Trophoblast cell (in vitro differentiated cells and primary cell): ENCODE data around the gene TGIF2.
A peak's percentile ranks its signal among the peaks of the same experiment; 100 is the strongest.

Experiments
- DNase-seq, 2 donors: peaks; one replicate each; pipeline ENCODE4 v3.0.0-alpha.2; 2016
- H2AFZ ChIP-seq: 2 replicates; pipeline ENCODE4 v1.6.1; 2013; ENCODE audit warnings: low read length, moderate library complexity, mild to moderate bottlenecking; ENCODE audit not compliant: insufficient read depth, poor library complexity
- H2AK5ac ChIP-seq: 2 replicates; pipeline ENCODE4 v1.6.1; 2013; ENCODE audit warnings: mild to moderate bottlenecking, low read length
- H2BK120ac ChIP-seq: 2 replicates; pipeline ENCODE4 v1.6.1; 2013; ENCODE audit warnings: low read length, mild to moderate bottlenecking, moderate library complexity; ENCODE audit not compliant: insufficient read depth, poor library complexity
- H2BK12ac ChIP-seq: 2 replicates; pipeline ENCODE4 v1.6.1; 2013; ENCODE audit warnings: mild to moderate bottlenecking, low read length, moderate library complexity
- H2BK5ac ChIP-seq: 2 replicates; pipeline ENCODE4 v1.6.1; 2013; ENCODE audit warnings: low read length, low read depth, moderate library complexity, mild to moderate bottlenecking; ENCODE audit not compliant: poor library complexity
- H3K14ac ChIP-seq: 2 replicates; pipeline ENCODE4 v1.6.1; 2013; ENCODE audit warnings: mild to moderate bottlenecking, low read length
- H3K18ac ChIP-seq: 2 replicates; pipeline ENCODE4 v1.6.1; 2013; ENCODE audit warnings: mild to moderate bottlenecking, low read length
- H3K23ac ChIP-seq: 2 replicates; pipeline ENCODE4 v1.6.1; 2013; ENCODE audit warnings: low read length
- H3K27ac ChIP-seq: 2 replicates; pipeline ENCODE4 v1.5.1; 2013; ENCODE audit warnings: low read depth, mild to moderate bottlenecking, inconsistent platforms, low read length, moderate library complexity
- H3K27me3 ChIP-seq: 2 replicates; pipeline ENCODE4 v1.6.1; 2013; ENCODE audit warnings: inconsistent platforms, mild to moderate bottlenecking, low read length, moderate library complexity; ENCODE audit not compliant: insufficient read depth
- H3K36me3 ChIP-seq, 2 experiments: 1 replicate in 1 of 2; 2 replicates in 1 of 2; pipeline ENCODE4 v1.6.1; 2013; ENCODE audit warnings: low read length in 2 of 2, mild to moderate bottlenecking in 2 of 2, moderate library complexity in 1 of 2; ENCODE audit not compliant: insufficient read depth in 2 of 2, control insufficient read depth in 1 of 2
- H3K4ac ChIP-seq: 2 replicates; pipeline ENCODE4 v1.6.1; 2013; ENCODE audit warnings: low read depth, mild to moderate bottlenecking, low read length, moderate library complexity
- H3K4me1 ChIP-seq, 2 experiments: 1 replicate in 1 of 2; 2 replicates in 1 of 2; pipeline ENCODE4 v1.6.1; 2013; ENCODE audit warnings: low read length in 2 of 2, mild to moderate bottlenecking in 2 of 2, moderate library complexity in 1 of 2; ENCODE audit not compliant: insufficient read depth in 2 of 2, control insufficient read depth in 1 of 2
- H3K4me2 ChIP-seq: 2 replicates; pipeline ENCODE4 v1.6.1; 2013; ENCODE audit warnings: inconsistent platforms, mild to moderate bottlenecking, low read length, moderate library complexity
- H3K4me3 ChIP-seq: 2 replicates; pipeline ENCODE4 v1.5.1; 2013; ENCODE audit warnings: mild to moderate bottlenecking, low read depth, low read length, inconsistent platforms
- H3K79me1 ChIP-seq: one replicate; pipeline ENCODE4 v1.6.1; 2013; ENCODE audit warnings: low read length
- H3K79me2 ChIP-seq: 2 replicates; pipeline ENCODE4 v1.6.1; 2013; ENCODE audit warnings: low read length, mild to moderate bottlenecking; ENCODE audit not compliant: control insufficient read depth, insufficient read depth, poor library complexity
- H3K9ac ChIP-seq: 2 replicates; pipeline ENCODE4 v1.6.1; 2013; ENCODE audit warnings: mild to moderate bottlenecking, low read length
- H3K9me3 ChIP-seq: 2 replicates; pipeline ENCODE4 v1.6.1; 2013; ENCODE audit warnings: low read depth, mild to moderate bottlenecking, control low read depth, inconsistent platforms, low read length; ENCODE audit not compliant: insufficient read depth
- H4K12ac ChIP-seq: 2 replicates; pipeline ENCODE4 v1.6.1; 2013; ENCODE audit warnings: low read depth, mild to moderate bottlenecking, low read length, moderate library complexity
- H4K8ac ChIP-seq: 2 replicates; pipeline ENCODE4 v1.6.1; 2013; ENCODE audit warnings: low read depth, mild to moderate bottlenecking, low read length, moderate library complexity
- H4K91ac ChIP-seq: one replicate; pipeline ENCODE4 v1.6.1; 2013; ENCODE audit warnings: low read depth, mild to moderate bottlenecking, low read length, moderate library complexity
- WGBS: extraction: QIAGEN DNeasy Blood & Tissue Kit; methylation state at CpG from one replicate; pipeline ENCODE4 v1.1.7; 2013; ENCODE audit warnings: missing lambda C conversion rate; ENCODE audit not compliant: insufficient read length, insufficient coverage; ENCODE audit errors: extremely low coverage; 5-methylcytosine and 5-hydroxymethylcytosine counted together

Gene TGIF2

GRCh38 chr20:36565520-36565919 is 7.9 kb upstream of the TGIF2 start:
- no peak overlapping the region for H2BK12ac ChIP-seq
- H3K27me3 ChIP-seq: no peaks in the 10 kb centered on the region
- H3K4me2 ChIP-seq: no peak overlapping the region
- no peak overlapping the region for H3K14ac ChIP-seq
- H3K23ac ChIP-seq: no peak overlapping the region
- H2BK5ac ChIP-seq: no peak overlapping the region
- no peak overlapping the region for H3K4me3 ChIP-seq
- no peak overlapping the region for H3K9ac ChIP-seq
- no peak overlapping the region for H3K27ac ChIP-seq
- no peaks in the 10 kb centered on the region for H3K79me1 ChIP-seq
- no peak overlapping the region for H2AK5ac ChIP-seq
- H3K4ac ChIP-seq: no peak overlapping the region
- H2AFZ ChIP-seq: no peak overlapping the region
- no peaks in the 10 kb centered on the region for H3K79me2 ChIP-seq
- H4K12ac ChIP-seq: no peak overlapping the region
- no peak overlapping the region for H3K18ac ChIP-seq
- no peak overlapping the region for H2BK120ac ChIP-seq
- H3K9me3 ChIP-seq: peaks cover 3% of the 10 kb centered on the region
- WGBS: no CpG with 5 or more reads among the region's 3 CpGs
- no peak overlapping the region for H4K91ac ChIP-seq
- no peak for DNase-seq
- peaks cover 0 to 4% of the 10 kb centered on the region in 2 experiments for H3K4me1 ChIP-seq
- no peak overlapping the region for H4K8ac ChIP-seq
- H3K36me3 ChIP-seq: no peaks in the 10 kb centered on the region

DNA sequence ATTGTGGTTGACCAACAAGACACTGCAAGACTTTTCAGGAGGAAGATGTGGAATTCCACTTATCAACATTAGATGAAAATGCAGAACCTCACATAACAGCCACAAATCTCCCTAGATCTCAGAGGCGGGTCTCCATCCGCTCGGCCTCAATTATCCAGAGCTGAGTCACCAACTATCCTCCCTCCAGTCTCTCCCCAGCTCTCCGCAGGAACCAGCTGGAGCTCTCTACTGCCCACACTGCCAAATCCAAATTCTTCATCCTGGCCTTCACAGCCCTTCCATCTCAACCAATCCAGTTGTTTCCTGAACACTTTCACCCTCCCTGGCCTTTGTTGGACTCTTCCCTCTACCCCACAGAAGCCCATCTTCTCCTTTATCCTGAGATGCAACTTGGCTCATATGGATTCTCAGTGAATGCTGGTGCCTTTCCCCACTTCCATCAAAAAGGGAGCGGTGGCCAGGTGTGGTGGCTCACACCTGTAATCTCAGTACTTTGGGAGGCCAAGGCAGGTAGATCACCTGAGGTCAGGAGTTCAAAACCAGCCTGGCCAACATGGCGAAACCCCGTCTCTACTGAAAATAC is 3.5 kb upstream of the TGIF2 start:
- H3K4me3 ChIP-seq: no peak overlapping the region
- no peak overlapping the region for H4K91ac ChIP-seq
- H3K4ac ChIP-seq: no peak overlapping the region
- H3K18ac ChIP-seq: no peak overlapping the region
- no peak overlapping the region for H4K8ac ChIP-seq
- H3K36me3 ChIP-seq: no peaks in the 10 kb centered on the region
- no peak overlapping the region for H2BK120ac ChIP-seq
- no peak overlapping the region for H2AK5ac ChIP-seq
- peaks cover 24% of the 10 kb centered on the region for H3K79me1 ChIP-seq
- no peak overlapping the region for H3K23ac ChIP-seq
- no peak overlapping the region for H4K12ac ChIP-seq
- WGBS: no CpG with 5 or more reads among the region's 7 CpGs
- H3K27me3 ChIP-seq: no peaks in the 10 kb centered on the region
- peaks cover 16 to 18% of the 10 kb centered on the region in 2 experiments for H3K4me1 ChIP-seq
- no peak overlapping the region for H2BK5ac ChIP-seq
- H3K79me2 ChIP-seq: peaks cover 14% of the 10 kb centered on the region
- H3K14ac ChIP-seq: no peak overlapping the region
- no peak overlapping the region for H2BK12ac ChIP-seq
- peak in 1 of 2 donors; percentile 37 for DNase-seq
- no peak overlapping the region for H3K4me2 ChIP-seq
- no peak overlapping the region for H2AFZ ChIP-seq
- no peak overlapping the region for H3K27ac ChIP-seq
- no peak overlapping the region for H3K9ac ChIP-seq
- H3K9me3 ChIP-seq: peaks cover 1% of the 10 kb centered on the region

- H3K4me1 ChIP-seq: peaks cover 21 to 25% of the 10 kb centered on the region in 2 experiments
- no CpG with 5 or more reads among the region's 17 CpGs for WGBS
- H2BK5ac ChIP-seq: peak overlapping the region; percentile 38
Measured at GRCh38 chr20:36571564-36572504, 1.6 kb upstream of the TGIF2 start.

DNA sequence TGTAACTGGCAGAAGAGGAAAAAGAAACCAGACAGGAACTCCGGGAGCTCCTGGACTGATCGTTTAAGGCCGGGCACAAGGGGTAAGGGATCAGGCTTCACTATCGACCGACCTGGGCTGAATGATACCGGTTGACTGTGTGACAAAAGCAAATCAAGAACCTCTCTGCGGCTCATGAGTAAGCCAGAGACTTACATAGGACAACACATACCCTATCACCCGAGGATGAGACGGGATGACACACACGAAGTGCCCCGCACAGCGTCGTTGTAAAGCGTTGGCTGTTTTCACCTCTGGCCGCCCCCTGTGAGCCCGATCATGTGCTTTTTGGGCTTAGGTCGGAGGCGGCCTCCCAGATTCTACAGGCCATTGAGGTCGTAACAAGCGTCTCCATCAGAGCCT is 695 bp upstream of the TGIF2 start:
- WGBS: no CpG with 5 or more reads among the region's 20 CpGs
- Histone ChIP-seq H3K14ac (peak overlapping the region; percentile 27), H2BK5ac (peak overlapping the region; percentile 65), H2AFZ (peak overlapping the region; percentile 30), H3K23ac (no peak overlapping the region), H3K79me2 (peaks cover 18% of the 10 kb centered on the region), H3K4me3 (peak overlapping the region; percentile 66), H3K9ac (peak overlapping the region; percentile 31), H3K9me3 (no peaks in the 10 kb centered on the region), H4K91ac (peak overlapping the region; percentile 85), H3K79me1 (peaks cover 24% of the 10 kb centered on the region), H2BK12ac (peak overlapping the region; percentile 9), H3K18ac (peak overlapping the region; percentile 47), H3K4me2 (peak overlapping the region; percentile 87), H3K36me3 (no peaks in the 10 kb centered on the region), H3K4me1 (peaks cover 21 to 25% of the 10 kb centered on the region in 2 experiments), H4K12ac (peak overlapping the region; percentile 24), H3K27me3 (no peaks in the 10 kb centered on the region), H4K8ac (peak overlapping the region; percentile 95), H2AK5ac (peak overlapping the region; percentile 9), H3K27ac (peak overlapping the region; percentile 86), H3K4ac (peak overlapping the region; percentile 50), H2BK120ac (peak overlapping the region; percentile 75)
- DNase-seq: peak in 1 of 2 donors; percentile 45

More at GRCh38 chr20:36571564-36572504, 1.6 kb upstream of the TGIF2 start:
- Histone ChIP-seq H4K91ac (peak overlapping the region; percentile 85), H3K9me3 (no peaks in the 10 kb centered on the region), H3K27ac (peak overlapping the region; percentile 86), H2BK120ac (peak overlapping the region; percentile 47), H2AK5ac (peak overlapping the region; percentile 49), H3K18ac (peak overlapping the region; percentile 25), H3K4ac (peak overlapping the region; percentile 24), H3K79me1 (peaks cover 24% of the 10 kb centered on the region), H4K8ac (peak overlapping the region; percentile 95), H3K4me3 (no peak overlapping the region), H2AFZ (peak overlapping the region; percentile 67), H3K79me2 (peaks cover 18% of the 10 kb centered on the region), H2BK12ac (peak overlapping the region; percentile 41), H3K23ac (no peak overlapping the region), H3K4me2 (peak overlapping the region; percentile 87), H3K9ac (no peak overlapping the region), H3K27me3 (no peaks in the 10 kb centered on the region), H3K36me3 (no peaks in the 10 kb centered on the region), H4K12ac (peak overlapping the region; percentile 71), H3K14ac (peak overlapping the region; percentile 56)
- no peak for DNase-seq
